GM12878 (cell line): ENCODE results near the gene DNAJC6. TPM values are rescaled to one million over a fixed set of nuclear protein-coding genes. Genes with fewer than 3 reads are reported as not detected.

Experiments
- ATAC-seq: fragments of 200-7000 bp; cut with Tn5 transposase; 3 replicates; pipeline ENCODE4 v1.9.1; 2020; ENCODE audit warnings: mild to moderate bottlenecking, moderate library complexity
- BruUV-seq: library from RNA; stranded (reverse); fragments of 400-500 nt; replicated peaks from 2 replicates; lab custom pipeline; 2021; lab: Mats Ljungman, UMichigan
- CTCF ChIA-PET: fragments of 300-600 bp; sonication (Branson Sonifier 250); formaldehyde crosslinking; extraction: SDS; loops from one replicate; lab custom pipeline; 2021; ENCODE audit warnings: inconsistent platforms; lab: Yijun Ruan, JAX
- POLR2A ChIA-PET: fragments of 350-600 bp; formaldehyde crosslinking; extraction: SDS; loops from one replicate; lab custom pipeline; 2021; ENCODE audit warnings: inconsistent platforms; lab: Charles Lee
- RAD21 ChIA-PET: fragments of 300-600 bp; sonication (Branson Sonifier 250); formaldehyde crosslinking; loops from one replicate; lab custom pipeline; 2023; ENCODE audit warnings: antibody characterized with exemption; ENCODE audit not compliant: unreplicated experiment; lab: Charles Lee
- SMC1A ChIA-PET: fragments of 300-600 bp; sonication (Branson Sonifier 250); formaldehyde crosslinking; loops from one replicate; lab custom pipeline; 2023; ENCODE audit not compliant: unreplicated experiment, uncharacterized antibody; lab: Charles Lee
- DNase-seq: peaks from one replicate; pipeline ENCODE4 v3.0.0-alpha.2; 2011; ENCODE audit warnings: low read depth, low spot score
- FAIRE-seq: peaks from 3 replicates; lab custom pipeline; 2011; peaks lifted over from hg19 to GRCh38; lab: Jason Lieb, UNC
- H2AFZ ChIP-seq: 2 replicates; pipeline ENCODE4 v1.6.0; 2011; ENCODE audit warnings: low read depth, low read length, control low read depth; ENCODE audit not compliant: control insufficient read depth
- H3K27ac ChIP-seq: 2 replicates; pipeline ENCODE4 v1.5.1; 2011; ENCODE audit warnings: control low read depth; ENCODE audit not compliant: control insufficient read depth, insufficient read depth
- H3K27me3 ChIP-seq, 2 experiments: replicated peaks in 1 of 2; 2 replicates each; pipeline versions ENCODE4 v1.6.0 to v1.6.1; 2011; ENCODE audit warnings: low read length in 1 of 2; ENCODE audit not compliant: control insufficient read depth in 2 of 2, insufficient read depth in 2 of 2
- H3K36me3 ChIP-seq, 2 experiments: 2 replicates each; pipeline ENCODE4 v1.5.1; 2011; ENCODE audit warnings: low read length in 1 of 2; ENCODE audit not compliant: control insufficient read depth in 2 of 2, insufficient read depth in 2 of 2
- H3K4me1 ChIP-seq: 2 replicates; pipeline ENCODE4 v1.6.1; 2011; ENCODE audit warnings: mild to moderate bottlenecking, low read length, moderate library complexity, mixed read lengths; ENCODE audit not compliant: control insufficient read depth, insufficient read depth
- H3K4me2 ChIP-seq: 2 replicates; pipeline ENCODE4 v1.6.0; 2011; ENCODE audit warnings: control low read depth; ENCODE audit not compliant: control insufficient read depth, insufficient read depth
- H3K4me3 ChIP-seq: fragments of 200-600 bp; sonication (generic); 2 replicates; pipeline ENCODE4 v1.5.1; 2016
- H3K79me2 ChIP-seq: 2 replicates; pipeline ENCODE4 v1.6.0; 2011; ENCODE audit warnings: low read length; ENCODE audit not compliant: control insufficient read depth, insufficient read depth
- H3K9ac ChIP-seq: 2 replicates; pipeline ENCODE4 v1.8.0; 2011; ENCODE audit warnings: low read length, control low read depth, mixed read lengths; ENCODE audit not compliant: control insufficient read depth, insufficient read depth
- H3K9me3 ChIP-seq: replicated peaks from 3 replicates; pipeline ENCODE4 v1.5.1; 2011; ENCODE audit warnings: mild to moderate bottlenecking, low read length; ENCODE audit not compliant: control insufficient read depth, insufficient read depth
- H4K20me1 ChIP-seq: 2 replicates; pipeline ENCODE4 v1.6.0; 2011; ENCODE audit not compliant: control insufficient read depth, insufficient read depth
- ASH2L ChIP-seq: fragments of 300-600, 200-600 bp; sonication (generic); IDR thresholded peaks from 2 replicates; pipeline ENCODE4 v1.6.1; 2017; ENCODE audit warnings: low read depth, mild to moderate bottlenecking, borderline replicate concordance
- CBX3 ChIP-seq: fragments of 200-600 bp; sonication (generic); IDR thresholded peaks from 2 replicates; pipeline ENCODE4 v1.6.1; 2016; ENCODE audit warnings: low read depth, borderline replicate concordance
- CBX5 ChIP-seq: sonication (generic); IDR thresholded peaks from 2 replicates; pipeline ENCODE4 v1.6.1; 2016; ENCODE audit warnings: low read depth, moderate library complexity, mild to moderate bottlenecking, inconsistent platforms
- MTA3 ChIP-seq: IDR thresholded peaks from 2 replicates; pipeline ENCODE4 v1.6.1; 2012; ENCODE audit warnings: low read length, inconsistent platforms, borderline replicate concordance
- NBN ChIP-seq: fragments of 450-650 bp; IDR thresholded peaks from 2 replicates; pipeline ENCODE4 v1.6.1; 2016
- PAX8 ChIP-seq: fragments of 450-650 bp; IDR thresholded peaks from 2 replicates; pipeline ENCODE4 v1.6.1; 2017; ENCODE audit warnings: mild to moderate bottlenecking, moderate library complexity
- SKIL ChIP-seq: fragments of 450-650 bp; IDR thresholded peaks from 2 replicates; pipeline ENCODE4 v1.6.1; 2017; ENCODE audit warnings: mild to moderate bottlenecking, low read depth, inconsistent platforms; ENCODE audit not compliant: poor library complexity, severe bottlenecking
- ZNF217 ChIP-seq: fragments of 450-650 bp; IDR thresholded peaks from 2 replicates; pipeline ENCODE4 v1.6.1; 2017; ENCODE audit warnings: antibody characterized with exemption, mild to moderate bottlenecking
- ZNF24 ChIP-seq: fragments of 450-650 bp; IDR thresholded peaks from 2 replicates; pipeline ENCODE4 v1.6.1; 2017; ENCODE audit warnings: antibody characterized with exemption, mild to moderate bottlenecking
- ZZZ3 ChIP-seq: IDR thresholded peaks from 2 replicates; pipeline ENCODE4 v1.6.1; 2011; ENCODE audit warnings: low read depth; ENCODE audit not compliant: control insufficient read depth, insufficient read length
- WGBS: methylation state at CpG from one replicate; pipeline ENCODE4 v1.1.6; 2016; ENCODE audit warnings: low lambda C conversion rate; ENCODE audit not compliant: insufficient replicate concordance, insufficient coverage; ENCODE audit errors: missing lambda C conversion rate; 5-methylcytosine and 5-hydroxymethylcytosine counted together
- in situ Hi-C: fragments of 300-500 bp; cut with MboI; formaldehyde crosslinking; loops from 9 replicates; pipeline ENCODE4 v1.14.3; 2018; ENCODE audit warnings: mixed read lengths
- intact Hi-C: fragments of 100-400 bp; cut with micrococcal nuclease; formaldehyde crosslinking; loops from one replicate; pipeline ENCODE4 v1.14.2; 2022; ENCODE audit not compliant: unreplicated experiment
- polyA plus RNA-seq, 11 experiments: library from polyadenylated mRNA; depleted of rRNA in 4 of 11; unstranded in 6 of 11; stranded (reverse) in 5 of 11; fragments of >200 nt; fragmentation: Nextera tagmentation in 4 of 11; fragmentation: Illumina TruSeq in 1 of 11; extraction: Ambion mirVana in 4 of 11; extraction: Trizol in 1 of 11; gene quantifications; 1 replicate in 1 of 11; 2 replicates in 10 of 11; pipeline versions ENCODE4 v1.2.1 to v1.2.3, GENCODE V29; 2011 to 2016; ENCODE audit warnings: inconsistent platforms in 2 of 11, missing spikeins in 2 of 11, low read depth in 1 of 11
- total RNA-seq, 4 experiments: library from RNA; depleted of rRNA in 3 of 4; stranded (reverse); fragments of >200 nt in 3 of 4; fragmentation: Illumina TruSeq in 1 of 4; extraction: Trizol in 1 of 4; gene quantifications; 2 replicates each; pipeline versions ENCODE4 v1.2.1 to v1.2.3, GENCODE V29; 2013 to 2021
- TF ChIP-seq, protein P1 (sequence below): fragments of 450-650 bp; IDR thresholded peaks from 2 replicates; pipeline ENCODE4 v1.6.1; 2017; ENCODE audit warnings: mild to moderate bottlenecking, moderate library complexity
- TF ChIP-seq, protein P2 (sequence below): IDR thresholded peaks from 2 replicates; pipeline ENCODE4 v1.6.1; 2012; ENCODE audit warnings: mild to moderate bottlenecking, low read depth, low read length

Gene DNAJC6
- total and polyA plus RNA-seq, 10 of the 15 experiments (the other 5 are each of a cell fraction or from before 2014, with no cell fraction given), result 0.08 to 4.3 (median 2.7) TPM

DNA sequence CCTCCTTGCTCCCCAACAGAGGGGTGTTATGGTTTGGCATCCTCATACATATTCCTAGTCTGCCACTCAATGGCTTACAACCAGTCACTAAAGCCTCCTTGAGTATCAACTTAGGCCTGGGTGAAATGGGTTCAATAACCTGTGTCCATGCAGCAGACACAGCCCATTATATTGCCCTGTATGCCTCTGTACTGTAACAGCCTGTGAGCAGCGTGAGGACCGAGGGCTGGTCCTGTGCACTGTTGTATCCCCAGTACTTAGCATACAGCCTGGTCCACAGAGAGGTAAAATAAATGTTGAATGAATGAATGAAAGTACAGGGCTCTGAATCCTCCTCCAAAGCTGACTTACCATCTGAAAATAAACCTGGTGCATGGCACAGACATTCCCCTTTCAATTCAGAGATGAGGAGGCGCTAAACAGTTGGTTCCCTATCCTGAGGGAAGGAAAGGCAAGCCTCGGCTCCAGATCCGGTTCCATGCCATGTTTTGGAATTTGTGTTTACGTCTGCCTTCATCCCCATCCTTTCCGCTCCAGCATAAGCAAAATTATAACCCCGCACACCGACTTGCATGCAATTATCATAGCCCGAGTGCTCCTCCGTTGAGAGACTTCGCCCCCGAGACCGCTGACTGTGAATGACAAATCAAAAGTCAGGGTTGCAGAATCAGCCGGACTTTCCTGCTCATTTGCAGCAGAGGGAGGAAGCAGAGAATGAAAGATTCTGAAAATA, 45.0 kb upstream of the DNAJC6 start (continued):
- TF ChIP-seq, protein P1, sequence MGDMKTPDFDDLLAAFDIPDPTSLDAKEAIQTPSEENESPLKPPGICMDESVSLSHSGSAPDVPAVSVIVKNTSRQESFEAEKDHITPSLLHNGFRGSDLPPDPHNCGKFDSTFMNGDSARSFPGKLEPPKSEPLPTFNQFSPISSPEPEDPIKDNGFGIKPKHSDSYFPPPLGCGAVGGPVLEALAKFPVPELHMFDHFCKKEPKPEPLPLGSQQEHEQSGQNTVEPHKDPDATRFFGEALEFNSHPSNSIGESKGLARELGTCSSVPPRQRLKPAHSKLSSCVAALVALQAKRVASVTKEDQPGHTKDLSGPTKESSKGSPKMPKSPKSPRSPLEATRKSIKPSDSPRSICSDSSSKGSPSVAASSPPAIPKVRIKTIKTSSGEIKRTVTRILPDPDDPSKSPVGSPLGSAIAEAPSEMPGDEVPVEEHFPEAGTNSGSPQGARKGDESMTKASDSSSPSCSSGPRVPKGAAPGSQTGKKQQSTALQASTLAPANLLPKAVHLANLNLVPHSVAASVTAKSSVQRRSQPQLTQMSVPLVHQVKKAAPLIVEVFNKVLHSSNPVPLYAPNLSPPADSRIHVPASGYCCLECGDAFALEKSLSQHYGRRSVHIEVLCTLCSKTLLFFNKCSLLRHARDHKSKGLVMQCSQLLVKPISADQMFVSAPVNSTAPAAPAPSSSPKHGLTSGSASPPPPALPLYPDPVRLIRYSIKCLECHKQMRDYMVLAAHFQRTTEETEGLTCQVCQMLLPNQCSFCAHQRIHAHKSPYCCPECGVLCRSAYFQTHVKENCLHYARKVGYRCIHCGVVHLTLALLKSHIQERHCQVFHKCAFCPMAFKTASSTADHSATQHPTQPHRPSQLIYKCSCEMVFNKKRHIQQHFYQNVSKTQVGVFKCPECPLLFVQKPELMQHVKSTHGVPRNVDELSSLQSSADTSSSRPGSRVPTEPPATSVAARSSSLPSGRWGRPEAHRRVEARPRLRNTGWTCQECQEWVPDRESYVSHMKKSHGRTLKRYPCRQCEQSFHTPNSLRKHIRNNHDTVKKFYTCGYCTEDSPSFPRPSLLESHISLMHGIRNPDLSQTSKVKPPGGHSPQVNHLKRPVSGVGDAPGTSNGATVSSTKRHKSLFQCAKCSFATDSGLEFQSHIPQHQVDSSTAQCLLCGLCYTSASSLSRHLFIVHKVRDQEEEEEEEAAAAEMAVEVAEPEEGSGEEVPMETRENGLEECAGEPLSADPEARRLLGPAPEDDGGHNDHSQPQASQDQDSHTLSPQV, result no peak
- no peak for TF ChIP-seq NBN
- TF ChIP-seq CBX5, result no peak
- no peak for TF ChIP-seq SKIL
- TF ChIP-seq PAX8, result no peak

DNA sequence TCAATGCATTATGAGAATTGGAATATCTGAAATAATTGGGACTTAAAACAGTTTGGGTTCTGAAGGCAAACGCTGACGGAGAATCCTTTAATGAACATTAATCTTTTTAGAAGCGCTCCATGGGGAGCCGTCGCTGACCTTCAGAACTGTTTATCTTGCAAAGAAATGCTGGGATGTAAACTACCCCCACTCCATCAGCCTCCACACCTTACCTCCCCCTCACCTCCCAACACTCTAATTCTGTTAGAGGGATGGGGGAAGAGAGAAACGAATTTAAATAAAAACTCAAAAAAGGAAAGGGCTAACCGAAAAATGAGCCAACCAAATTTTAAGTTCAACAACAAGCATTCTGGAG, 44.1 kb upstream of the DNAJC6 start:
- in situ Hi-C loops (no loop called here), intact Hi-C loops (no loop called here)
- SMC1A ChIA-PET, result no interaction called here
- Histone ChIP-seq H3K4me1 (no peaks in the 10 kb centered on the region; the same call in none of the 2 replicates), H3K27me3 (peaks cover 0 to 2% of the 10 kb centered on the region in 2 experiments; a peak in 2 of 4 replicates), H2AFZ (peak overlapping the region; percentile 69; the same call in 1 of the 2 replicates), H3K27ac (no peak overlapping the region), H3K79me2 (no peaks in the 10 kb centered on the region), H4K20me1 (no peaks in the 10 kb centered on the region), H3K9me3 (no peaks in the 10 kb centered on the region), H3K4me3 (peak overlapping the region; percentile 60), H3K9ac (no peak overlapping the region), H3K36me3 (no peaks in the 10 kb centered on the region), H3K4me2 (peak overlapping the region; percentile 49; the same call in 1 of the 2 replicates)
- ATAC-seq (no peak), DNase-seq (no peak), FAIRE-seq (no peak)
- WGBS, result 25% methylated on average over 7 of the region's 7 CpGs
- BruUV-seq, result no TSS peak
- CTCF ChIA-PET, result interaction anchor here (0.7 kb wide), 1 partner anchor 56 kb away, joined by 3 read pairs; no protein-coding TSS in a partner anchor
- POLR2A ChIA-PET, result no interaction called here
- RAD21 ChIA-PET, result no interaction called here
- TF ChIP-seq ASH2L (no peak), ZNF24 (no peak), ZZZ3 (no peak), CBX3 (no peak), ZNF217 (no peak), MTA3 (no peak)
- TF ChIP-seq, protein P2, sequence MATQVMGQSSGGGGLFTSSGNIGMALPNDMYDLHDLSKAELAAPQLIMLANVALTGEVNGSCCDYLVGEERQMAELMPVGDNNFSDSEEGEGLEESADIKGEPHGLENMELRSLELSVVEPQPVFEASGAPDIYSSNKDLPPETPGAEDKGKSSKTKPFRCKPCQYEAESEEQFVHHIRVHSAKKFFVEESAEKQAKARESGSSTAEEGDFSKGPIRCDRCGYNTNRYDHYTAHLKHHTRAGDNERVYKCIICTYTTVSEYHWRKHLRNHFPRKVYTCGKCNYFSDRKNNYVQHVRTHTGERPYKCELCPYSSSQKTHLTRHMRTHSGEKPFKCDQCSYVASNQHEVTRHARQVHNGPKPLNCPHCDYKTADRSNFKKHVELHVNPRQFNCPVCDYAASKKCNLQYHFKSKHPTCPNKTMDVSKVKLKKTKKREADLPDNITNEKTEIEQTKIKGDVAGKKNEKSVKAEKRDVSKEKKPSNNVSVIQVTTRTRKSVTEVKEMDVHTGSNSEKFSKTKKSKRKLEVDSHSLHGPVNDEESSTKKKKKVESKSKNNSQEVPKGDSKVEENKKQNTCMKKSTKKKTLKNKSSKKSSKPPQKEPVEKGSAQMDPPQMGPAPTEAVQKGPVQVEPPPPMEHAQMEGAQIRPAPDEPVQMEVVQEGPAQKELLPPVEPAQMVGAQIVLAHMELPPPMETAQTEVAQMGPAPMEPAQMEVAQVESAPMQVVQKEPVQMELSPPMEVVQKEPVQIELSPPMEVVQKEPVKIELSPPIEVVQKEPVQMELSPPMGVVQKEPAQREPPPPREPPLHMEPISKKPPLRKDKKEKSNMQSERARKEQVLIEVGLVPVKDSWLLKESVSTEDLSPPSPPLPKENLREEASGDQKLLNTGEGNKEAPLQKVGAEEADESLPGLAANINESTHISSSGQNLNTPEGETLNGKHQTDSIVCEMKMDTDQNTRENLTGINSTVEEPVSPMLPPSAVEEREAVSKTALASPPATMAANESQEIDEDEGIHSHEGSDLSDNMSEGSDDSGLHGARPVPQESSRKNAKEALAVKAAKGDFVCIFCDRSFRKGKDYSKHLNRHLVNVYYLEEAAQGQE, result no peak
